HG02610 (cell line): ENCODE measurements around the gene PCDHA7.
"Not testable (repeated sequence)": the region's sequence is repeated elsewhere in the genome, so short reads cannot be mapped to it uniquely, and the experiment has no call there.

ENCODE experiments used
- ATAC-seq: cut with Tn5 transposase; IDR thresholded peaks from one replicate; pipeline ENCODE4 v1.9.1; 2021; ENCODE audit warnings: mild to moderate bottlenecking, moderate library complexity; ENCODE audit not compliant: unreplicated experiment

The PCDHA7 gene

DNA sequence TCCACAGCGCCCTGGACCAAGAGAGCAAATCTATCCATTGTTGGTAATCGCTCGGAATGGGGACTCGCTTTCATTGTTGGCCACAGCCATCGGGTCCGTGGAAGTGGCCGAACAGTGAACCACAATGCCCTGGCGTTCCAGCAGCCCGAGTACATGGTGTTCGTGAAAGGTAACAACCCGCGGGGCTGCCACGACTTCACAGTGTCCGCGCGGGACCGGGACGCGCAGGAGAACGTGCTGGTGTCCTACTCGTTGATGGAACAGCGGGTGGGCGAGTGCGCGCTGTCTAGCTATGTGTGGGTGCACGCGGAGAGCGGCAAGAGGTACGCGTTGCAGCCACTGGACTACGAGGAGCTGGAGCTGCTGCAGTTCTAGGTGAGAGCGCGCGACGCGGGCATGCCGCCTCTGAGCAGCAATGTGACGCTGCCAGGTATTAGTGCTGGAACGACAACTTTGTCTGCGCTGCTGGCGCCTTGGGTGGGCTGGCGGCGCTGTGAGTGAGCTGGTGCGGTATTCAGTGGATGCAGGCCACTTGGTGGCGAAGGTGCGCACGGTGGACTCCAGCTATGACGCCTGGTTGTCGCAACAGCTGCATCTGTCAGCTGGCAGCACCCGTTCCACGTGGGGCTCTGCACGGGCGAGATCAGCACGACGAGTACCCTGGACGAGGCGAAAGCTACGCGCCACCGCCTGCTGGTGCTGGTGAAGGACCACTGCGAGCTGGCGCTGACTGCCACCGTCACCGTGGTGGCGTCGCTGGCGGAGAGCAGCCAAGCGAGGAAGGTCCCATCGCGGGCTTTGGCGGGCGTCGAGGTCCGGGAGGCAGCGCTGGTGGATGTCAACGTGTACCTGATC is 28.6 kb downstream of the PCDHA7 start:
- ATAC-seq = no peak

DNA sequence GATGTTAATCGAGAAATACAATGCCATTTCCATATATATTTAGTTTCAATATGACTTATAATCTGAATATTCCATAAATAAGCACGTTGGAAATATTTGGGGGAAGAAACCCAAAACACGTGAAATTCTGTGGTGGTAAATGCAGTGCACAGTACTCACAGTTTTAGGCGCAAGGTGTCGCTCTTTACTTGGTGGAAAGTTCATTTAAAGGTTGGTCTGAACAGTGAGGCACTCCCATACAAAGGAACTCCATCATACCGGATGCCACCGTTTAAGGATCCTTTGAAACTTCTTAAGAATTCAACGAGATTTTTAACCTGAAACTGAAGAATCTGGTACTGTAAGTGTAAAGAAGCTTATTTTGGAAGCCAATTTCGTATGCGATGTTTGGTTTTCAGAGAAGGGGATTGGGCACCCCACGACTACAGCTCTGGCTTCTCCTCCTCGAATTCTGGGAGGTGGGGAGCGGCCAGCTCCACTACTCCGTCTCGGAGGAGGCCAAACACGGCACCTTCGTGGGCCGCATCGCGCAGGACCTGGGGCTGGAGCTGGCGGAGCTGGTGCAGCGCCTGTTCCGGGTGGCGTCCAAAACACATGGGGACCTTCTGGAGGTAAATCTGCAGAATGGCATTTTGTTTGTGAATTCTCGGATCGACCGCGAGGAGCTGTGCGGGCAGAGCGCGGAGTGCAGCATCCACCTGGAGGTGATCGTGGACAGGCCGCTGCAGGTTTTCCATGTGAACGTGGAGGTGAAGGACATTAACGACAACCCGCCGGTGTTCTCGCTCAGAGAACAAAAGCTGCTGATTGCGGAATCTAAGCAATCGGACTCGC is 34.9 kb downstream of the PCDHA7 start, which contains the start of gene PCDHA11:
Gene PCDHA11 (plus strand): TSS at position 237 of the 834 bp plus-strand sequence. CDS start 147 bp downstream, at position 384.
- ATAC-seq = no peak

DNA sequence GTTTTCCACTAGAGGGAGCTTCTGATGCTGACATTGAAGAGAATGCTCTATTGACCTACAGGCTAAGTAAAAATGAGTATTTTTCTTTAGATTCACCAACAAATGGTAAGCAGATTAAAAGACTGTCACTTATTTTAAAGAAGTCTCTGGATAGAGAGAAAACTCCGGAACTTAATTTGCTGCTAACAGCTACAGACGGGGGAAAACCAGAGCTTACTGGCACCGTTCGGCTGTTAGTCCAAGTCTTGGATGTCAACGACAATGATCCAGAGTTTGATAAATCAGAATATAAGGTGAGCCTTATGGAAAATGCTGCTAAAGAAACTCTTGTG is 35.5 kb downstream of the PCDHA7 start:
- ATAC-seq = no peak

DNA sequence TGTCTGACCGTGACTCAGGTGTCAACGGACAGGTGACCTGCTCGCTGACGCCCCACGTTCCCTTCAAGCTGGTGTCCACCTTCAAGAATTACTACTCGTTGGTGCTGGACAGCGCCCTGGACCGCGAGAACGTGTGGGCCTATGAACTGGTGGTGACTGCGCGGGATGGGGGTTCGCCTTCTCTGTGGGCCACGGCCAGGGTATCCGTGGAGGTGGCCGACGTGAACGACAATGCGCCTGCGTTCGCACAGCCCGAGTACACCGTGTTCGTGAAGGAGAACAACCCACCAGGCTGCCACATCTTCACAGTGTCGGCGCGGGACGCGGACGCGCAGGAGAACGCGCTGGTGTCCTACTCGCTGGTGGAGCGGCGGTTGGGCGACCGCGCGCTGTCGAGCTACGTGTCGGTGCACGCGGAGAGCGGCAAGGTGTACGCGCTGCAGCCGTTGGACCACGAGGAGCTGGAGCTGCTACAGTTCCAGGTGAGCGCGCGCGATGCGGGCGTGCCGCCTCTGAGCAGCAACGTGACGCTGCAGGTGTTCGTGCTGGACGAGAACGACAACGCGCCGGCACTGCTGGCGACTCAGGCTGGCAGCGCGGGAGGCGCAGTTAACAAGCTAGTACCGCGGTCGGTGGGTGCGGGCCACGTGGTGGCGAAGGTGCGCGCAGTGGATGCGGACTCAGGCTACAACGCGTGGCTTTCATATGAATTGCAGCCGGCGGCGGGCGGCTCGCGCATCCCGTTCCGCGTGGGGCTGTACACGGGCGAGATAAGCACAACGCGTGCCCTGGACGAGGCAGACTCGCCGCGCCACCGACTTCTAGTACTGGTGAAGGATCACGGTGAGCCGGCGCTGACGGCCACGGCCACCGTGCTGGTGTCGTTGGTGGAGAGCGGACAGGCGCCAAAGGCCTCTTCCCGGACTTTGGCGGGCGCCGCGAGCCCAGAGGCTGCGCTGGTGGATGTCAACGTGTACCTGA is 36.4 kb downstream of the PCDHA7 start:
- no peak for ATAC-seq

DNA sequence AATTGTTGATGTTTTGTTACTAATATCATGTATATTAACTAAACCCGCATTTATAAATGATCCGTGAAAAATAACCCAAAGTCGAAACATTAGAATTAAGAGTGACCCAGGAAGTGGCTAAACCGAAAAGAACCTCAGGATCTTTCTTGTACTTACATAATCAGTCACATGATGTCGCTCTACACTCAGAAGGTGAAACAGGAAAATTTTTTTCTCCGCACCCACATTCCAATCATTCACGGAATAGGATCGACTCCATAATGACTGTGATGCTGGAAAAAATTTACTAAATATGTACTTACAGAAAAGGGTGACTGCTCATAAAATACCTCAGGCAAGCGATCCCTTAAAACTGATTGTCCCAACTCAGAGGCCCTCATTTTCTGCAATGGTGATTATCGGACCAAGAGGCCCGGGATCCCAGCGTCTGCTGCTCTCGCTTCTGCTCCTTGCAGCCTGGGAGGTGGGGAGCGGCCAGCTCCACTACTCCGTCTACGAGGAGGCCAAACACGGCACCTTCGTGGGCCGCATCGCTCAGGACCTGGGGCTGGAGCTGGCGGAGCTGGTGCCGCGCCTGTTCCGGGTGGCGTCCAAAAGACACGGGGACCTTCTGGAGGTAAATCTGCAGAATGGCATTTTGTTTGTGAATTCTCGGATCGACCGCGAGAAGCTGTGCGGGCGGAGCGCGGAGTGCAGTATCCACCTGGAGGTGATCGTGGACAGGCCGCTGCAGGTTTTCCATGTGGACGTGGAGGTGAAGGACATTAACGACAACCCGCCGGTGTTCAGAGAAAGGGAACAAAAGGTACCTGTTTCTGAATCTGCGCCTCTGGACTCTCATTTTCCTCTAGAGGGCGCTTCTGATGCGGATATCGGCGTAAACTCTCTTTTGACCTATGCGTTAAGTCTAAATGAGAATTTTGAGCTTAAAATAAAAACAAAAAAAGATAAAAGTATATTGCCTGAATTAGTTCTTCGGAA is 41.3 kb downstream of the PCDHA7 start, which contains the start of gene PCDHA12:
Gene PCDHA12 (plus strand): TSS at position 224 of the 981 bp plus-strand sequence. CDS start 165 bp downstream, at position 389.
- no peak for ATAC-seq

DNA sequence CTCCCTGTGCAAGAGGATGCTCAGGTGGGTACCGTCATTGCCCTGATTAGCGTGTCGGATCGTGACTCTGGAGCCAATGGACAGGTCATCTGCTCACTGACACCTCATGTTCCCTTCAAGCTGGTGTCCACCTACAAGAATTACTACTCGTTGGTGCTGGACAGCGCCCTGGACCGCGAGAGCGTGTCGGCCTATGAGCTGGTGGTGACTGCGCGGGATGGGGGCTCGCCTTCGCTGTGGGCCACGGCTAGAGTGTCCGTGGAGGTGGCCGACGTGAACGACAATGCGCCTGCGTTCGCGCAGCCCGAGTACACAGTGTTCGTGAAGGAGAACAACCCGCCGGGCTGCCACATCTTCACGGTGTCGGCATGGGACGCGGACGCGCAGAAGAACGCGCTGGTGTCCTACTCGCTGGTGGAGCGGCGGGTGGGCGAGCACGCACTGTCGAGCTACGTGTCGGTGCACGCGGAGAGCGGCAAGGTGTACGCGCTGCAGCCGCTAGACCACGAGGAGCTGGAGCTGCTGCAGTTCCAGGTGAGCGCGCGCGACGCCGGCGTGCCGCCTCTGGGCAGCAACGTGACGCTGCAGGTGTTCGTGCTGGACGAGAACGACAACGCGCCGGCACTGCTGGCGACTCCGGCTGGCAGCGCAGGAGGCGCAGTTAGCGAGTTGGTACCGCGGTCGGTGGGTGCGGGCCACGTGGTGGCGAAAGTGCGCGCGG is 42.6 kb downstream of the PCDHA7 start:
- not testable (repeated sequence) for ATAC-seq

DNA sequence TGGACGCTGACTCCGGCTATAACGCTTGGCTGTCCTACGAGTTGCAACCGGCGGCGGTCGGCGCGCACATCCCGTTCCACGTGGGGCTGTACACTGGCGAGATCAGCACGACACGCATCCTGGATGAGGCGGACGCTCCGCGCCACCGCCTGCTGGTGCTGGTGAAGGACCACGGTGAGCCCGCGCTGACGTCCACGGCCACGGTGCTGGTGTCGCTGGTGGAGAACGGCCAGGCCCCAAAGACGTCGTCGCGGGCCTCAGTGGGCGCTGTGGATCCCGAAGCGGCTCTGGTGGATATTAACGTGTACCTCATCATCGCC is 43.2 kb downstream of the PCDHA7 start:
- no peak for ATAC-seq

DNA sequence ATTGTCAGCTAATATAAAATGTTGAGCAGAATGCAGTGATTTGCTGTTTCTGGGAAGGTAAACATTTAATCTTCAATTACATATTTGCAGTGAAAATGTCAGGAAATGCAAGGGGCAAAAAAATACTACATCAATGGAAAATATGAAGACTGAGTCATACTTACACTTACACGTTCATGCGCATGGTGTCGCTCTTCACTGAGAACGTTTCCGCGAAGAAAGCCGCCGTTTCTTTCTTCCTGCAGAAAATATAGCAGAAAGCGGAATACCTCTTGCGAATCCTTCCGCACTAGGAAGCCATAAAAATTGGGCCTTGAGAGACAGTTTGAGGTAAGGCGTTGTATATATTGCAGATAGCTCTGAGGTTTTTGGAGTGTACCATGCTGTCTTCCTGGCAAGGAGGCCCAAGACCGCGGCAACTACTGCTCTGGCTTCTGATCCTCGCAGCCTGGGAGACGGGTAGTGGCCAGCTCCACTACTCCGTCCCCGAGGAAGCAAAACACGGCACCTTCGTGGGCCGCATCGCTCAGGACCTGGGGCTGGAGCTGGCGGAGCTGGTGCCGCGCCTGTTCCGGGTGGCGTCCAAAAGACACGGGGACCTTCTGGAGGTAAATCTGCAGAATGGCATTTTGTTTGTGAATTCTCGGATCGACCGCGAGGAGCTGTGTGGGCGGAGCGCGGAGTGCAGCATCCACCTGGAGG is 48.0 kb downstream of the PCDHA7 start, which contains the start of gene PCDHA13:
Gene PCDHA13 (plus strand): TSS at position 236 of the 702 bp plus-strand sequence. CDS start 145 bp downstream, at position 381.
- no peak for ATAC-seq

DNA sequence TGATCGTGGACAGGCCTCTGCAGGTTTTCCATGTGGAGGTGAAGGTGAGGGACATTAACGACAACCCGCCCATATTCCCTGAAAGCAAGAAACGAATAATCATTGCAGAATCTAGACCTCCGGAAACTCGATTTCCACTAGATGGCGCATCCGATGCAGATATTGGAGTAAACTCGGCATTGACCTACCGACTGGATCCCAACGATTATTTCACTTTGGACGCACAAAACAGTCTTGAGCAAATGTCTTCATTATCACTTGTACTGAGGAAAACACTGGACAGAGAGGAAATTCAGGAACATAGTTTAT is 48.5 kb downstream of the PCDHA7 start:
- no peak for ATAC-seq

DNA sequence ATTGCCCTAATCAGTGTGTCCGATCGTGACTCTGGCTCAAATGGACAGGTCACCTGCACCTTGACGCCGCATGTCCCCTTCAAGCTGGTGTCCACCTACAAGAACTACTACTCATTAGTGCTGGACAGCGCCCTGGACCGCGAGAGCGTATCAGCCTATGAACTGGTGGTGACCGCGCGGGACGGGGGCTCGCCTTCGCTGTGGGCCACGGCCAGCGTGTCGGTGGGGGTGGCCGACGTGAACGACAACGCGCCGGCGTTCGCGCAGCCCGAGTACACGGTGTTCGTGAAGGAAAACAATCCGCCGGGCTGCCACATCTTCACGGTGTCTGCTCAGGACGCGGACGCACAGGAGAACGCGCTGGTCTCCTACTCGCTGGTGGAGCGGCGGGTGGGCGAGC is 49.3 kb downstream of the PCDHA7 start:
- ATAC-seq = no peak

DNA sequence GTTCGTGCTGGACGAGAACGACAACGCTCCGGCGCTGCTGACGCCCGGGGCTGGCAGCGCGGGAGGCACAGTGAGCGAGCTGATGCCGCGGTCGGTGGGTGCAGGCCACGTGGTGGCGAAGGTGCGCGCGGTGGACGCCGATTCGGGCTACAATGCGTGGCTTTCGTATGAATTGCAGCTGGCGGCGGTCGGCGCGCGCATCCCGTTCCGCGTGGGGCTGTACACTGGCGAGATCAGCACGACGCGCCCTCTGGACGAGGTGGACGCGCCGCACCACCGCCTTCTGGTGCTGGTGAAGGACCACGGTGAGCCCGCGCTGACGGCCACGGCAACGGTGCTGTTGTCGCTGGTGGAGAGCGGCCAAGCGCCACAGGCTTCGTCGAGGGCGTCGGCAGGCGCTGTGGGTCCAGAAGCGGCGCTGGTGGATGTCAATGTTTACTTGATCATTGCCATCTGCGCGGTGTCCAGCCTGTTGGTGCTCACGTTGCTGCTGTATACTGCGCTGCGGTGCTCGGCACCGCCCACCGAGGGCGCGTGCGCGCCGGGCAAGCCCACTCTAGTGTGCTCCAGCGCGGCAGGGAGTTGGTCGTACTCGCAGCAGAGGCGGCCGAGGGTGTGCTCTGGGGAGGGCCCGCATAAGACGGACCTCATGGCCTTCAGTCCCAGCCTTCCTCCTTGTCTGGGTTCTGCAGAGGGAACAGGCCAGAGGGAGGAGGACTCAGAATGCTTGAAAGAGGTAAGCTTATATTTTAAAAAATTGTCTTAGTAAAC is 50.0 kb downstream of the PCDHA7 start:
- ATAC-seq = no peak
